IPS DF 4.7 (cell line): ENCODE data around the gene TNFRSF11A.
A peak's percentile ranks its signal among the peaks of the same experiment; 100 is the strongest.

Experiments
- DNase-seq: peaks from one replicate; pipeline ENCODE4 v3.0.0-alpha.2; 2013; ENCODE audit warnings: low spot score; ENCODE audit errors: extremely low read depth

The TNFRSF11A gene

GRCh38 chr18:62377131-62377807, 52.2 kb downstream of the TNFRSF11A start:
- DNase-seq: no peak

GRCh38 chr18:62379051-62379450, 53.9 kb downstream of the TNFRSF11A start:
- no peak for DNase-seq

GRCh38 chr18:62381373-62381772, 56.3 kb downstream of the TNFRSF11A start:
- DNase-seq: no peak

GRCh38 chr18:62384068-62384467, 59.0 kb downstream of the TNFRSF11A start:
- no peak for DNase-seq

- no peak for DNase-seq
Measured at GRCh38 chr18:62384610-62385097, 59.5 kb downstream of the TNFRSF11A start.

- no peak for DNase-seq
Measured at GRCh38 chr18:62386091-62386490, 61.0 kb downstream of the TNFRSF11A start.

GRCh38 chr18:62386601-62387000, 61.5 kb downstream of the TNFRSF11A start:
- DNase-seq: no peak

- no peak for DNase-seq
Measured at GRCh38 chr18:62387257-62387656, 62.1 kb downstream of the TNFRSF11A start.

GRCh38 chr18:62388855-62389760, 64.0 kb downstream of the TNFRSF11A start:
- no peak for DNase-seq

GRCh38 chr18:62389761-62390481, 64.8 kb downstream of the TNFRSF11A start:
- no peak for DNase-seq

GRCh38 chr18:62394006-62394763, 69.1 kb downstream of the TNFRSF11A start:
- no peak for DNase-seq

- no peak for DNase-seq
Measured at GRCh38 chr18:62396381-62396780, 71.3 kb downstream of the TNFRSF11A start.

GRCh38 chr18:62396967-62397366, 71.9 kb downstream of the TNFRSF11A start:
- no peak for DNase-seq

- no peak for DNase-seq
Measured at GRCh38 chr18:62398291-62398690, 73.2 kb downstream of the TNFRSF11A start.

- DNase-seq: no peak
Measured at GRCh38 chr18:62399276-62399675, 74.2 kb downstream of the TNFRSF11A start.

GRCh38 chr18:62399781-62400308, 74.7 kb downstream of the TNFRSF11A start:
- peak; percentile 25 for DNase-seq

- DNase-seq: no peak
Measured at GRCh38 chr18:62400916-62401315, 75.8 kb downstream of the TNFRSF11A start.

- no peak for DNase-seq
Measured at GRCh38 chr18:62402342-62402948, 77.3 kb downstream of the TNFRSF11A start.

GRCh38 chr18:62403120-62403519, 78.0 kb downstream of the TNFRSF11A start:
- no peak for DNase-seq

GRCh38 chr18:62404881-62405280, 79.8 kb downstream of the TNFRSF11A start:
- no peak for DNase-seq
